Osteocyte (in vitro differentiated cells): ENCODE data around the gene RGS7. TPM values are rescaled to one million over a fixed set of nuclear protein-coding genes. Genes with fewer than 3 reads are reported as not detected.
"Not testable (repeated sequence)": the region's sequence is repeated elsewhere in the genome, so short reads cannot be mapped to it uniquely, and the experiment has no call there.

Experiments
- DNase-seq: peaks from one replicate; pipeline ENCODE4 v3.0.0; 2021; ENCODE audit warnings: mixed read lengths; ENCODE audit not compliant: unreplicated experiment; ENCODE audit errors: extremely low spot score
- H3K27ac Mint-ChIP-seq: one replicate; pipeline ENCODE4 v1.8.0; 2021; ENCODE audit warnings: mild to moderate bottlenecking, mixed read lengths; ENCODE audit not compliant: unreplicated experiment
- H3K27me3 Mint-ChIP-seq: one replicate; pipeline ENCODE4 v1.8.0; 2021; ENCODE audit warnings: mixed read lengths; ENCODE audit not compliant: unreplicated experiment
- H3K36me3 Mint-ChIP-seq: one replicate; pipeline ENCODE4 v1.8.0; 2021; ENCODE audit warnings: mixed read lengths; ENCODE audit not compliant: unreplicated experiment
- H3K4me1 Mint-ChIP-seq: one replicate; pipeline ENCODE4 v1.8.0; 2021; ENCODE audit warnings: mixed read lengths; ENCODE audit not compliant: unreplicated experiment
- H3K4me3 Mint-ChIP-seq: one replicate; pipeline ENCODE4 v1.8.0; 2021; ENCODE audit warnings: mild to moderate bottlenecking, moderate library complexity, mixed read lengths; ENCODE audit not compliant: unreplicated experiment
- H3K9me3 Mint-ChIP-seq: one replicate; pipeline ENCODE4 v1.8.0; 2021; ENCODE audit warnings: mixed read lengths; ENCODE audit not compliant: unreplicated experiment
- CTCF ChIP-seq: fragments of 200-600 bp; sonication (generic); IDR thresholded peaks from 2 replicates; pipeline ENCODE4 v1.5.0; 2021; ENCODE audit warnings: antibody characterized with exemption, mild to moderate bottlenecking, moderate library complexity
- total RNA-seq: library from RNA; stranded (reverse); gene quantifications from 2 replicates; pipeline ENCODE4 v1.2.1, GENCODE V29; 2021

The RGS7 gene
- total RNA-seq, 1 donor from 2014 or later = 10.9 TPM

GRCh38 chr1:241309651-241310050 lies 47.4 kb downstream of the RGS7 start:
- no peak for DNase-seq
- H3K4me3 Mint-ChIP-seq = no peak overlapping the region
- TF ChIP-seq CTCF = no peak
- no peak overlapping the region for H3K27ac Mint-ChIP-seq
- peaks cover 6% of the 10 kb centered on the region for H3K9me3 Mint-ChIP-seq
- peaks cover 20% of the 10 kb centered on the region for H3K4me1 Mint-ChIP-seq
- H3K36me3 Mint-ChIP-seq = peaks cover 11% of the 10 kb centered on the region
- H3K27me3 Mint-ChIP-seq = no peaks in the 10 kb centered on the region

GRCh38 chr1:241308471-241308870 lies 48.5 kb downstream of the RGS7 start:
- Mint-ChIP-seq H3K4me1 (peaks cover 20% of the 10 kb centered on the region), H3K9me3 (peaks cover 15% of the 10 kb centered on the region), H3K4me3 (no peak overlapping the region), H3K27ac (no peak overlapping the region), H3K27me3 (no peaks in the 10 kb centered on the region), H3K36me3 (peaks cover 20% of the 10 kb centered on the region)
- TF ChIP-seq CTCF = no peak
- no peak for DNase-seq

- TF ChIP-seq CTCF = no peak
- DNase-seq = no peak
- H3K4me1 Mint-ChIP-seq = peaks cover 20% of the 10 kb centered on the region
- H3K4me3 Mint-ChIP-seq = no peak overlapping the region
- H3K9me3 Mint-ChIP-seq = peaks cover 18% of the 10 kb centered on the region
- H3K27ac Mint-ChIP-seq = no peak overlapping the region
- H3K27me3 Mint-ChIP-seq = no peaks in the 10 kb centered on the region
- peaks cover 23% of the 10 kb centered on the region for H3K36me3 Mint-ChIP-seq
These were observed 49.0 kb downstream of the RGS7 start for GRCh38 chr1:241308011-241308410.

GRCh38 chr1:241306125-241306790 lies 50.7 kb downstream of the RGS7 start:
- no peak for TF ChIP-seq CTCF
- H3K9me3 Mint-ChIP-seq = peaks cover 18% of the 10 kb centered on the region
- H3K27me3 Mint-ChIP-seq = no peaks in the 10 kb centered on the region
- no peak overlapping the region for H3K27ac Mint-ChIP-seq
- H3K4me1 Mint-ChIP-seq = peaks cover 16% of the 10 kb centered on the region
- DNase-seq = no peak
- peaks cover 23% of the 10 kb centered on the region for H3K36me3 Mint-ChIP-seq
- H3K4me3 Mint-ChIP-seq = no peak overlapping the region

GRCh38 chr1:241302024-241302423 lies 55.0 kb downstream of the RGS7 start:
- not testable (repeated sequence) for H3K27ac Mint-ChIP-seq, H3K4me3 Mint-ChIP-seq, H3K27me3 Mint-ChIP-seq, DNase-seq, H3K4me1 Mint-ChIP-seq
- Mint-ChIP-seq H3K9me3 (peaks cover 18% of the 10 kb centered on the region), H3K36me3 (peaks cover 19% of the 10 kb centered on the region)
